RWPE2 (cell line): ENCODE results near the gene RRP8.
A peak's percentile ranks its signal among the peaks of the same experiment; 100 is the strongest.

Experiments used
- ATAC-seq: fragments of 200-7000 bp; cut with Tn5 transposase; 3 replicates; pipeline ENCODE4 v1.9.1; 2021; ENCODE audit warnings: low read depth
- DNase-seq: peaks from one replicate; pipeline ENCODE4 v3.0.0-alpha.2; 2020; ENCODE audit warnings: low spot score
- H3K27ac ChIP-seq: fragments of 450-650 bp; 2 replicates; pipeline ENCODE4 v1.5.1; 2017; ENCODE audit warnings: mild to moderate bottlenecking; ENCODE audit not compliant: poor library complexity, severe bottlenecking
- H3K27me3 ChIP-seq: fragments of 250-450 bp; sonication (Bioruptor Pico); 2 replicates; pipeline ENCODE4 v1.5.1; 2021; ENCODE audit warnings: mild to moderate bottlenecking, moderate library complexity; ENCODE audit not compliant: insufficient read depth, poor library complexity, severe bottlenecking
- H3K36me3 ChIP-seq: fragments of 250-450 bp; sonication (Bioruptor Pico); 2 replicates; pipeline ENCODE4 v1.5.1; 2020; ENCODE audit warnings: low read depth, mild to moderate bottlenecking, moderate library complexity
- H3K4me1 ChIP-seq: fragments of 250-450 bp; sonication (Bioruptor Pico); 2 replicates; pipeline ENCODE4 v1.5.1; 2021; ENCODE audit warnings: mild to moderate bottlenecking, moderate library complexity; ENCODE audit not compliant: insufficient read depth, poor library complexity, severe bottlenecking
- H3K4me3 ChIP-seq: fragments of 250-450 bp; sonication (Bioruptor Pico); 2 replicates; pipeline ENCODE4 v1.5.1; 2021; ENCODE audit warnings: mild to moderate bottlenecking, moderate library complexity; ENCODE audit not compliant: severe bottlenecking
- H3K9me3 ChIP-seq: fragments of 250-450 bp; sonication (Bioruptor Pico); 2 replicates; pipeline ENCODE4 v1.5.1; 2021; ENCODE audit warnings: mild to moderate bottlenecking, moderate library complexity; ENCODE audit not compliant: severe bottlenecking
- TF ChIP-seq, protein P1 (sequence below): fragments of 450-650 bp; IDR thresholded peaks from one replicate; pipeline ENCODE4 v1.5.1; 2017; ENCODE audit warnings: mild to moderate bottlenecking, moderate library complexity; ENCODE audit not compliant: poor library complexity, severe bottlenecking

RRP8 gene

DNA sequence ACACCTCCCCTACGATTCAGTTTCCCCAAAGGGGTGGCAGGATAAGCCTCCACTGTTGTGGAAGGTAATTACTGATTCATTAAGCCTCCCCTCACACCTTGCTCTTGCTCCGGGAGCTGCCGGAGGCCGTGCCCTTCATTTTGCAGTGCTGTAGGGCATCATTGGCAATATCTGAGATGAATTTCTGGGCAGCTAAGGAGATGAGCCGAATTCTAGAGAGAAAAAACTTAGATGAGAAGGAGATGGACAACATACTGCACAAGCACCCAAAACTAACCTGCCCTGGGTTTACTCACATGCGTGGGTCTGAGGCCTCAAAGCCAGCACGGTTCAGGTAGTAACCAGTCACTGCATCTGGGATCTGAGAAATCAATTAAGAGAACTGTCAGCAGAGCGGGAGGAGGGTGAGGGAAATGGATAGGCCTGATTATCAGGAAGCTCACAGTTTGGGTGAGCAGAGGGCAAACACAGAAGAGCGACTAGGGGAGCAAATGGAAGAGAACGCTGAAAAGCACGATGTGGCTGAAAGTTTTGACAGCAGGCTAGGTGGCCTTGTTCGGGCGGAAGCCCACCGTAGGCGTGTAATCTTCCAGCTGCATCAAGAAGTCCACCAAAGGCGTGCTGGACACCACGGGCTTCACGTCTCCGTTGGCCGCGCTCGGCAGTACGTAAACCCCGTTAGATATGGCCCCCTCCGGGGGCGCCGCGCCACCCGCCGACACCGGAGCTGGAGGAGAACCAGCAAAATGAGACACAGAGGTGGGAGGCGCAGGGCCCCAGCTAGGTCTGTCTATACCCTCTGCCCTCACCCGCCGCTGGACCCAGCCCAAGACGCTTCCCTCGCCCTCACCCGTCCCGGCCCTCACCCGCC, 7.9 kb upstream of the RRP8 start:
- peaks cover 14% of the 10 kb centered on the region for H3K4me1 ChIP-seq
- DNase-seq (peak; percentile 43), ATAC-seq (peak; percentile 0; the same call in 2 of the 3 replicates)
- H3K9me3 ChIP-seq: no peaks in the 10 kb centered on the region
- TF ChIP-seq, protein P1, sequence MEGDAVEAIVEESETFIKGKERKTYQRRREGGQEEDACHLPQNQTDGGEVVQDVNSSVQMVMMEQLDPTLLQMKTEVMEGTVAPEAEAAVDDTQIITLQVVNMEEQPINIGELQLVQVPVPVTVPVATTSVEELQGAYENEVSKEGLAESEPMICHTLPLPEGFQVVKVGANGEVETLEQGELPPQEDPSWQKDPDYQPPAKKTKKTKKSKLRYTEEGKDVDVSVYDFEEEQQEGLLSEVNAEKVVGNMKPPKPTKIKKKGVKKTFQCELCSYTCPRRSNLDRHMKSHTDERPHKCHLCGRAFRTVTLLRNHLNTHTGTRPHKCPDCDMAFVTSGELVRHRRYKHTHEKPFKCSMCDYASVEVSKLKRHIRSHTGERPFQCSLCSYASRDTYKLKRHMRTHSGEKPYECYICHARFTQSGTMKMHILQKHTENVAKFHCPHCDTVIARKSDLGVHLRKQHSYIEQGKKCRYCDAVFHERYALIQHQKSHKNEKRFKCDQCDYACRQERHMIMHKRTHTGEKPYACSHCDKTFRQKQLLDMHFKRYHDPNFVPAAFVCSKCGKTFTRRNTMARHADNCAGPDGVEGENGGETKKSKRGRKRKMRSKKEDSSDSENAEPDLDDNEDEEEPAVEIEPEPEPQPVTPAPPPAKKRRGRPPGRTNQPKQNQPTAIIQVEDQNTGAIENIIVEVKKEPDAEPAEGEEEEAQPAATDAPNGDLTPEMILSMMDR: no peak
- peak overlapping the region; percentile 82 for H3K27ac ChIP-seq
- peaks cover 50% of the 10 kb centered on the region for H3K36me3 ChIP-seq
- no peaks in the 10 kb centered on the region for H3K27me3 ChIP-seq
- H3K4me3 ChIP-seq: peak overlapping the region; percentile 80

DNA sequence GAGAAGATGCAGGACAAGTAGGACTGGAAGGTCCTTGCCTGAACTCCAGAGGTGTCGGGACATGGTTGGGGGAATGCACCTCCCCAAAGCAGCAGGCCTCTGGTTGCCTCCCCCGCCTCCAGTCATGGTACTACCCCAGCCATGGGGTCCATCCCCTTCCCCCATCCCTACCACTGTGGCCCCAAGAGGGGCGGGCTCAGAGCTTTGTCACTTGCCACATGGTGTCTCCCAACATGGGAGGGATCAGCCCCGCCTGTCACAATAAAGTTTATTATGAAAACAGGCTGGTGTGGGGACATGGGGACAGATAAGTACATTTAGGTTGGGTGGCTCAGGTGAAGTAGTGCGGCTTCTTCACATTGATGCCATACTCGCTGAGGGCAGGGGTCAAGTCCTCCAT, 7.2 kb upstream of the RRP8 start:
- H3K4me1 ChIP-seq: peaks cover 19% of the 10 kb centered on the region

DNA sequence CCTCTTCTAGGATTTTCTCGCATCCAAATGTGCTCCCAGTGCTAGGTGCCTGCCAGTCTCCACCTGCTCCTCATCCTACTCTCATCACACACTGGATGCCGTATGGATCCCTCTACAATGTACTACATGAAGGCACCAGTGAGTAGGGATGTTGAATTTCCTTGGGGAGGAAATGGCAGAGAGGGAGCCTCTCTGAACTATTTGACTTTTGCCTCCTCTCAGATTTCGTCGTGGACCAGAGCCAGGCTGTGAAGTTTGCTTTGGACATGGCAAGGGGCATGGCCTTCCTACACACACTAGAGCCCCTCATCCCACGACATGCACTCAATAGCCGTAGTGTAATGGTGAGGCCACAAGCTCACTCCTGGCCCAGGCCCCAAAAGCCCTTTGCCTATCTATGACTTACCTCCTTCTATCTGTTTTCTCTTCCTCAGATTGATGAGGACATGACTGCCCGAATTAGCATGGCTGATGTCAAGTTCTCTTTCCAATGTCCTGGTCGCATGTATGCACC, 6.1 kb upstream of the RRP8 start:
- Histone ChIP-seq H3K27ac (no peak overlapping the region), H3K4me3 (no peak overlapping the region), H3K9me3 (no peaks in the 10 kb centered on the region), H3K4me1 (peaks cover 19% of the 10 kb centered on the region), H3K27me3 (no peaks in the 10 kb centered on the region), H3K36me3 (peaks cover 61% of the 10 kb centered on the region)
- DNase-seq (peak; percentile 26), ATAC-seq (no peak)
- TF ChIP-seq, protein P1: no peak

More for the DNA sequence above, 7.2 kb upstream of the RRP8 start:
- TF ChIP-seq, protein P1: no peak
- H3K4me3 ChIP-seq: no peak overlapping the region
- H3K9me3 ChIP-seq: no peaks in the 10 kb centered on the region
- DNase-seq (peak; percentile 44), ATAC-seq (no peak)
- H3K27me3 ChIP-seq: no peaks in the 10 kb centered on the region
- H3K36me3 ChIP-seq: peaks cover 58% of the 10 kb centered on the region
- H3K27ac ChIP-seq: peak overlapping the region; percentile 82

DNA sequence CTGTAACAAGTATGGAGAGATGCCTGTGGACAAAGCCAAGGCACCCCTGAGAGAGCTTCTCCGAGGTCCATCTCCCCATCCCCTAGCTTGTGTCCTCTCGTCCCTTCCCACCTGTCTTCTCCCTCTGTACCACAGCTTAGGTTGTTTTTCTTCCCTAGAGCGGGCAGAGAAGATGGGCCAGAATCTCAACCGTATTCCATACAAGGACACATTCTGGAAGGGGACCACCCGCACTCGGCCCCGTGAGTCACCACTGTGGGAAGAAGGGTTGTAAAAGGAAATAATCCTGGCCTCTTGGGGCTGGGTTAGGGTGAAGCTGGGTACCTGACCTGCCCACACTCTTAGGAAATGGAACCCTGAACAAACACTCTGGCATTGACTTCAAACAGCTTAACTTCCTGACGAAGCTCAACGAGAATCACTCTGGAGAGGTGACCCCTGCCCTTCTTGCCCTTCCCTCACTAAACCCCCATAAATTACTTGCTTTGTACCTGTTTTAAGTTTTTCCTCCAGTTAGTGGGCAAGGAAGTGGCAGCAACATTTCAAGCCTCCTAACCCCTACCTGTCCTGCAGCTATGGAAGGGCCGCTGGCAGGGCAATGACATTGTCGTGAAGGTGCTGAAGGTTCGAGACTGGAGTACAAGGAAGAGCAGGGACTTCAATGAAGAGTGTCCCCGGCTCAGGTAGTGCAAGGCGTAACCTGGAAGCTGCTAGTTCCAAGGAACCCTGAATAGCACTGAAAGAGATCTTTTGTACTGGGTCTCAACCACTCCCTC, 5.5 kb upstream of the RRP8 start:
- ATAC-seq: no peak
- no peak overlapping the region for H3K27ac ChIP-seq

More for the DNA sequence above, 5.5 kb upstream of the RRP8 start:
- H3K9me3 ChIP-seq: no peaks in the 10 kb centered on the region
- no peak overlapping the region for H3K4me3 ChIP-seq
- H3K4me1 ChIP-seq: peaks cover 19% of the 10 kb centered on the region
- no peaks in the 10 kb centered on the region for H3K27me3 ChIP-seq
- peak; percentile 24 for DNase-seq
- TF ChIP-seq, protein P1: no peak
- peaks cover 61% of the 10 kb centered on the region for H3K36me3 ChIP-seq
